BLaER1 (cell line): Measurements from ENCODE around the gene AVP.
"Not testable (repeated sequence)": the region's sequence is repeated elsewhere in the genome, so short reads cannot be mapped to it uniquely, and the experiment has no call there.

Experiments
- H3K27ac ChIP-seq: shearing (Covaris generic); formaldehyde crosslinking; 2 replicates; pipeline ENCODE4 v1.8.1; 2022
- H3K27me3 ChIP-seq: shearing (Covaris generic); formaldehyde crosslinking; 2 replicates; pipeline ENCODE4 v1.8.1; 2022
- H3K36me3 ChIP-seq: shearing (Covaris generic); formaldehyde crosslinking; 2 replicates; pipeline ENCODE4 v1.8.1; 2022
- H3K4me1 ChIP-seq: shearing (Covaris generic); formaldehyde crosslinking; 2 replicates; pipeline ENCODE4 v1.8.1; 2022
- H3K4me2 ChIP-seq: shearing (Covaris generic); formaldehyde crosslinking; 2 replicates; pipeline ENCODE4 v1.8.1; 2022
- H3K4me3 ChIP-seq: shearing (Covaris generic); formaldehyde crosslinking; 2 replicates; pipeline ENCODE4 v1.8.1; 2022
- H3K9ac ChIP-seq: shearing (Covaris generic); formaldehyde crosslinking; 2 replicates; pipeline ENCODE4 v1.8.1; 2022
- H3K9me3 ChIP-seq: shearing (Covaris generic); formaldehyde crosslinking; 2 replicates; pipeline ENCODE4 v1.8.1; 2022
- H4K20me1 ChIP-seq: shearing (Covaris generic); formaldehyde crosslinking; 2 replicates; pipeline ENCODE4 v1.8.1; 2022
- Cebpa-rat ChIP-seq: shearing (Covaris generic); IDR thresholded peaks from 2 replicates; pipeline ENCODE4 v1.8.1; 2022

Gene AVP

DNA sequence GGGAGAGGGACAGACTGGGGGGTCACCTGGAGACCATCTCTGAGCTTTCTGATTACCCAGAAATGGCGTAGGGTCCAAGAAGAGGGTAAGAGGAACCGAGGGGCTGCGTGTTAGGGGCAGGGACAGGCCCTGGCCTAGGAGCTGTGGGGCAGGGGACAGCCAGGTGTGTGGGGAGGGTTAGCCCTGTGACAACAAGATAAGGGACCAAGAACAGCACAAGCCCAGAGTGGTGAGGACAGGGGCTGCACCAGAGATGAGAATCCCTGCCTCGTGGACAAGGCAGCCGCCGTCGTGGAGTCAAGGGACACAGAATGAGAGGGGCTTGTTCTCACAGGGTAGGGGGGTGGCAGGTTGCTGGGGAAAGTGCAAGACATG is 449 bp upstream of the AVP start:
- Histone ChIP-seq H3K27ac (no peak overlapping the region), H3K4me3 (no peak overlapping the region), H4K20me1 (peaks cover 15% of the 10 kb centered on the region; the same call in 1 of the 2 replicates), H3K9me3 (no peaks in the 10 kb centered on the region; the same call in 1 of the 2 replicates), H3K4me1 (no peaks in the 10 kb centered on the region), H3K9ac (no peak overlapping the region), H3K36me3 (no peaks in the 10 kb centered on the region), H3K27me3 (peaks cover 58% of the 10 kb centered on the region), H3K4me2 (no peak overlapping the region)
- no peak for TF ChIP-seq Cebpa-rat

DNA sequence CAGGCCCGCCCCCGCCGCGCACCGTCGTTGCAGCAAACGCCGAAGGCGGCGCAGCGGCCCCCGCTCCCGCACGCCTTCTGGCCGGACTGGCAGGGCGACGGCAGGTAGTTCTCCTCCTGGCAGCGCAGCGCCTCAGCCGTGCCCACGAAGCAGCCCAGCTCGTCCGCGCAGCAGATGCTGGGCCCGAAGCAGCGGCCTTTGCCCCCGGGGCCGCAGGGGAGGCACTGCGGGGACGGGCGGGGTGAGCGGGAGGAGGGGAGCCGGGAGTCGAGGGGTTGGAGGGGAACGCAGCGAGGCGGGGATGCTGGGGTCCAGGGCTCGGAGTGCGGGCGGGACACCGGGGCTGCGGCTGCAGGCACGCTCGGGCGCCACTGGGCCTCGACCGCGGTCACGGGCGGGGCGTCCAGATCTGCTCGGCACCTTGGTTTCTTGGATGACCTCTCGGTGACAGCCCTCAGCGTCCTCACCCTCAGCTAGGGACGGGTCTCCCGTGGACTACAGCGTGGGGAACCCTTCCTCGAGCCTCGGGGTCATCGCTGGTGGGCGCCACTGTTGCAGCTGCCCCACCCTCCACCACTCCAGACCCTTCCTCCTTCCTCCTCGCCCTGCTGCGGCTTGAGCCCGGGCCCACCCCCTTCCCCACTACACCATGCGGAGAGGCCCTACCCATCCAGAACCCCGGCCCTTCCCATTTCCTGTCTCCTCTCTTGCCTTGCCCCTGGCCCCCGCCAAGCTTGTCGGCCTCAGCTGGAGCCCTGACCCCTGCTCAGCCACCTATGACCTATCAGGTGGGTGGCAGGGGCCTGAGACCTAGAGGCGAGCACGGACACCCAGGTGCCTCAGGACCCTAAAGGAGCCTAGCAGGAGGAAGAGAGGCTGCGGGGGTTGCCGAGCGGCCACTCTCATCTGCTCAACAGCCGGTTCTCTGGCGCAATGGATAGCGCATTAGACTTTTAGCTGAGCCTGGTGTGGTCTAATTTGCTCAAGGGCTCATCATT is 1.3 kb downstream of the AVP start:
- Histone ChIP-seq H3K4me3 (no peak overlapping the region), H3K36me3 (no peaks in the 10 kb centered on the region), H3K4me1 (no peaks in the 10 kb centered on the region), H3K4me2 (no peak overlapping the region), H3K27me3 (peaks cover 67% of the 10 kb centered on the region), H3K27ac (no peak overlapping the region), H4K20me1 (peaks cover 15% of the 10 kb centered on the region; the same call in 1 of the 2 replicates), H3K9me3 (no peaks in the 10 kb centered on the region; the same call in 1 of the 2 replicates), H3K9ac (no peak overlapping the region)
- TF ChIP-seq Cebpa-rat = no peak

DNA sequence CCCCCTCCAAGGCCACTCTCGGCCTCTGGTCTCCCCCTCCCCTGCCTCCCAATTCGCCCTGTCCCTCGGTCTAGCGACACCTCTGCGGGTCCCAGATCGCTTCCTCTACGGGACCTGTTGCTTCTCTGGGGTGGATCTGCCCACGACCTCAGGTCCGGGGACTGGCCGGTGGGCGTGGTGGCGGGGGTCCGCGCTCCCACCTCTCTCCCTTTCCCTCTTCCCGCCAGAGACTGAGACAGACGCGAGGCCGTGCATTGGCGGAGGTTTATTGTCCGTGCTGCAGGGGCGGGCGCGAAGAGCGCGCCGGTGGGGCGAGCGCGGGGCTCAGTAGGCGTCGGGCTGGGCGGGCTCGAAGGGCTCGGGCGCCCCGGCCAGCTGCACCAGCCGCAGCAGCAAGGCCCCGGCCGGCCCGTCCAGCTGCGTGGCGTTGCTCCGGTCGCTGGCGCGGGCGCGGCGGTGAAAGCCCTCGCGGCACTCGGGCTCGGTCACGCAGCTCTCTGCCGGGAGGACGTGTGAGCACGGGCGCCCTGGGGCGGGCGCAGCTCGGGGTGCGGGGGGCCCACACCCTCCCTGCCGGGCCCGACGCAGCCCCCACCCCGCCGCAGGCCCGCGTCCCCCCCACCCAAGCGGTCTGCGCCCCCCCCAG is 2.1 kb downstream of the AVP start:
- Histone ChIP-seq H3K4me3 (no peak overlapping the region), H3K27me3 (peaks cover 73% of the 10 kb centered on the region), H3K27ac (no peak overlapping the region)

DNA sequence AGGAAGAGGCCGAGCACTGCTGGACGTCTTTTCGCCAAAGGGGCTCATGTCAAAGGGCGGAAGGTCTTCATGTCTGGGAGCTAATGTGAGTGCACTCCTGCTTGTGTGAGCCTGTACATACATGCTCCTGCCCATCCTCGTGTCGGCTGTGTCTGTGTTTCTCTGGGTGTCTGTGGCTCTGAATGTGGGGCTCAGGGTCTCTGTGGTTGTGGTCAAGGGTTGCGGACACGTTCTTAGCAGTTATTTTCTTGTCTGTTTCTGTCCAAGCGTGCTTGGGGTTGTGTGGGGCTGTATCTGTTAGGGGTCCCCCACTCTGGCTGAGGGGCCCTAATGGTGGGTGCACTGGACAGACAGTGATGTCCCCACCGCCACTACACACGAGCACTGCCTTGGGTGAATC is 2.9 kb downstream of the AVP start:
- Histone ChIP-seq H3K4me2 (no peak overlapping the region), H3K27ac (no peak overlapping the region), H3K4me3 (no peak overlapping the region), H3K9ac (no peak overlapping the region), H3K9me3 (no peaks in the 10 kb centered on the region; the same call in 1 of the 2 replicates), H3K27me3 (peaks cover 81% of the 10 kb centered on the region), H3K36me3 (no peaks in the 10 kb centered on the region), H4K20me1 (peaks cover 15% of the 10 kb centered on the region; the same call in 1 of the 2 replicates), H3K4me1 (no peaks in the 10 kb centered on the region)
- TF ChIP-seq Cebpa-rat = no peak

More for the DNA sequence above, 2.1 kb downstream of the AVP start:
- H3K36me3 ChIP-seq = no peaks in the 10 kb centered on the region
- no peak overlapping the region for H3K9ac ChIP-seq
- no peaks in the 10 kb centered on the region for H3K4me1 ChIP-seq
- no peak for TF ChIP-seq Cebpa-rat
- no peaks in the 10 kb centered on the region; the same call in 1 of the 2 replicates for H3K9me3 ChIP-seq
- no peak overlapping the region for H3K4me2 ChIP-seq
- peaks cover 15% of the 10 kb centered on the region; the same call in 1 of the 2 replicates for H4K20me1 ChIP-seq

DNA sequence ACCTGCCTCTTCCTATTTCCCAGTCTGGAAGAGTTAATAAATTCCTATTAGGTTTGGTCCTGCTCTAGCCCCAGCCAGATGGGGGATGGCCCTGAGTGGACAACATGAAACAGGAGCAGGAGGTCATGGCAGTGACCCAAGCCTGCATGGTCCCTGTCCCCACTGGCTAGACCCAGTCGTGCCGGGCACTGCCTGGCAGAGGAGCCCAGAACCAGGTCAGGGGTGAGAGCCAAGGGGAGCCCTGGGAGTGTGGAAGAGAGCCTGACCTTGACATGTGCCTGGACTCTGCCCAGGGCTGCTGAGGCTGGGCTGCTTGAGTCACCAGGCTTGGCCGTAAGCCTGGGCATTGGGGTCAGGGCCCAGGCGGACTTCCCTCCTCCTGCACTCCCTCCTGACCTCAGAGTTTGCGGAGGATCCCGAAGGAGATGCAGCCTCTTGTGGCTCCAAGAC is 3.6 kb downstream of the AVP start:
- Histone ChIP-seq H3K27me3 (peaks cover 80% of the 10 kb centered on the region), H3K27ac (no peak overlapping the region), H3K9me3 (no peaks in the 10 kb centered on the region; the same call in 1 of the 2 replicates), H3K4me3 (no peak overlapping the region), H3K36me3 (no peaks in the 10 kb centered on the region), H3K4me2 (no peak overlapping the region), H4K20me1 (peaks cover 15% of the 10 kb centered on the region; the same call in 1 of the 2 replicates), H3K4me1 (no peaks in the 10 kb centered on the region), H3K9ac (no peak overlapping the region)
- TF ChIP-seq Cebpa-rat = no peak

DNA sequence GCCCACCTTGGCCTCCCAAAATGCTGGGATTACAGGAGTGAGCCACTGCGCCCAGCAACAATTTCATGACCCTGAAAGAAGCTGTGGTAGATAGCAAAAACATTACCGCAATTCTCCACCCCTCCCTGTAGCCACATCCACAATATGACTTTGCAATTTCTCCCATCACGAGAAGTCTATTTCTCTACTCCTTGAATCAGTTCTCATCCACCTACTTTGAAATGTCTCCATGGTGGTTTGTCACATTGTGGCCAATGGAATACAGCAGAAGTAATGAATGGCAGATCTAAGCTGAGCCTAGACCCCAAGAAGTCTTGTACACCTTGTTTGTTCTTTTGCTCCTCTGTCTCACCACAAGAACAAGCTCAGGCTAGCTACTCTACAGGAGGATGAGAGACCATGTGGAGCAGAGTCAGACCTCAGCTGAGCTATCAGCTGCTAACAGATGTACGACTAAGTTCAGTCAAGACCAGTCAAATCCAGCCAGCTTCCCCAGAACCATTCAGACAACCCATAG is 6.8 kb downstream of the AVP start:
- Histone ChIP-seq H3K27me3 (peaks cover 70% of the 10 kb centered on the region), H3K4me2 (no peak overlapping the region), H3K9me3 (no peaks in the 10 kb centered on the region; the same call in 1 of the 2 replicates), H3K36me3 (no peaks in the 10 kb centered on the region), H3K4me1 (no peaks in the 10 kb centered on the region), H3K27ac (no peak overlapping the region), H3K4me3 (no peak overlapping the region), H4K20me1 (peaks cover 8% of the 10 kb centered on the region; the same call in 1 of the 2 replicates), H3K9ac (no peak overlapping the region)
- TF ChIP-seq Cebpa-rat = no peak

DNA sequence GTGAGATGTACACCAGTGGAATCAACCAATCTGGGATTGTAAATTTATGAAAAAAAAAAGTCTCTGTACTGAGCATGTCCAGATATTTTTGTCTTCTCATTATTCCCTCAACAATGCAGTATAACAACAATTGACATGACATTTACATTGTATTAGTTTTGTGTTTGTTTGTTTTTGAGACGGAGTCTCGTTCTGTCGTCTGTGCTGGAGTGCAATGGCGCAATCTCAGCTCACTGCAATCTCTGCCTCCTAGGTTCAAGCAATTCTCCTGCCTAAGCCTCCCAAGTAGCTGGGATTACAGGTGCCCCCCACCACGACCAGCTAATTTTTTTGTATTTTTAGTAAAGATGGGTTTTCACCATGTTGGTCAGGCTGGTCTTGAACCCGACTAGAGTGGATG is 9.2 kb downstream of the AVP start:
- H3K4me1 ChIP-seq, H3K9ac ChIP-seq, H3K36me3 ChIP-seq, H3K4me2 ChIP-seq, H3K9me3 ChIP-seq, H3K4me3 ChIP-seq, H3K27ac ChIP-seq, H4K20me1 ChIP-seq: not testable (repeated sequence)
- peaks cover 70% of the 10 kb centered on the region for H3K27me3 ChIP-seq

DNA sequence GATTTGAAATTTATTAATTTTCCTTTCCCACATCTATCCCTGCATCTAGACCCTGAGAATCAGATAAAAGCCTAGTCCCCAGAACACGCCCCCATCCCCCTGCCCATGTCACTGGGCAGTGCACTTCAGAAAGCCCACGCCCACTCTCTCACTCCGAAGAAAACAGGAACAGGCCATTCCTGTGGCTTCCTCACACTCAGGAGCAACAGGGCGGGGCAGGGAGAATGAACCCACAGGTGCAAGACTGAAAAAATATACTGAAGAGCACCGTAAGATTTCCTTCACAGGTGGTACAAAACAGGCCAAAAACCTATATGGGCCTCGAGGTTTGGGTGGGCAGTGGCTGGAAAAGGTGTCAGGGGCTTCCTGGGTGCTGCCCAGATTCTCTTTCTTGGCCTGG is 9.7 kb downstream of the AVP start:
- Histone ChIP-seq H4K20me1 (no peaks in the 10 kb centered on the region; the same call in 1 of the 2 replicates), H3K36me3 (no peaks in the 10 kb centered on the region), H3K4me2 (no peak overlapping the region), H3K4me1 (no peaks in the 10 kb centered on the region), H3K4me3 (no peak overlapping the region), H3K9ac (no peak overlapping the region), H3K27ac (no peak overlapping the region), H3K27me3 (peaks cover 65% of the 10 kb centered on the region), H3K9me3 (no peaks in the 10 kb centered on the region)
- no peak for TF ChIP-seq Cebpa-rat

DNA sequence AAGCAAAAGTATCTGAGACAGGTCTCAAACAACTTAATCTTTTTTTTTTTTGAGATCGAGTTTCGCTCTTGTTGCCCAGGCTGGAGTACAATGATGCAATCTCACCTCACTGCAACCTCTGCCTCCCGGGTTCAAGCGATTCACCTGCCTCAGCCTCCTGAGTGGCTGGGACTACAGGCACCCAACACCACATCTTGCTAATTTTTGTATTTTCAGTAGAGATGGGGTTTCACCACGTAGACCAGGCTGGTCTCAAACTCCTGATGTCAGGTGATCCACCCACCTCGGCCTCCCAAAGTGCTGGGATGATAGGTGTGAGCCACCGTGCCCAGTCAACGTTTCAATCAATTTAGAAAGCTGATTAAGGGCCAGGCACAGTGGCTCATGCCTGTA is 11.3 kb downstream of the AVP start:
- H3K27ac ChIP-seq, H3K4me2 ChIP-seq: not testable (repeated sequence)

More for the DNA sequence above, 11.3 kb downstream of the AVP start:
- H3K4me3 ChIP-seq, H3K9me3 ChIP-seq, H3K4me1 ChIP-seq, H3K36me3 ChIP-seq, H3K9ac ChIP-seq, H4K20me1 ChIP-seq: not testable (repeated sequence)
- H3K27me3 ChIP-seq = peaks cover 58% of the 10 kb centered on the region
